ENCODE results near the gene BCCIP.

DNA sequence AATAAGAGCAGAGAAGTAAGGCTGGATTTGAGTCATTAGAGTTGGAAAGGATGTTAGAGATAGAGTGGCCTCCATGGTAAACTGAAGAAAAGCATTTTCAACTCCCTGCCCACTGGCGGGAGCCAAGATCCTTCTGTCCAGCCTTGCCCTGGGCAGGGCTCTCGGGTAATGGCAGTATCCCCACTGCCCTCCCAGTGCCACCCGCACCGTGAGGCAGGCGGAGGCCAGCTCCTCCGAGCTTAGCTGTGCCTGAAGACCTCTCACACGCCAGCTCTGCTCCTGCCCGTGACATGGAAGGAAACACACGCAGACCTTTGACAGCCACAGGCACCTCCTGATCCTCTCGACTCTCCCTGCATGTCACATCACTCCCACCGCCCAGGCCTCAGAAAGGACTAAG is 22.3 kb downstream of the BCCIP start:
- TF ChIP-seq, protein P1, sequence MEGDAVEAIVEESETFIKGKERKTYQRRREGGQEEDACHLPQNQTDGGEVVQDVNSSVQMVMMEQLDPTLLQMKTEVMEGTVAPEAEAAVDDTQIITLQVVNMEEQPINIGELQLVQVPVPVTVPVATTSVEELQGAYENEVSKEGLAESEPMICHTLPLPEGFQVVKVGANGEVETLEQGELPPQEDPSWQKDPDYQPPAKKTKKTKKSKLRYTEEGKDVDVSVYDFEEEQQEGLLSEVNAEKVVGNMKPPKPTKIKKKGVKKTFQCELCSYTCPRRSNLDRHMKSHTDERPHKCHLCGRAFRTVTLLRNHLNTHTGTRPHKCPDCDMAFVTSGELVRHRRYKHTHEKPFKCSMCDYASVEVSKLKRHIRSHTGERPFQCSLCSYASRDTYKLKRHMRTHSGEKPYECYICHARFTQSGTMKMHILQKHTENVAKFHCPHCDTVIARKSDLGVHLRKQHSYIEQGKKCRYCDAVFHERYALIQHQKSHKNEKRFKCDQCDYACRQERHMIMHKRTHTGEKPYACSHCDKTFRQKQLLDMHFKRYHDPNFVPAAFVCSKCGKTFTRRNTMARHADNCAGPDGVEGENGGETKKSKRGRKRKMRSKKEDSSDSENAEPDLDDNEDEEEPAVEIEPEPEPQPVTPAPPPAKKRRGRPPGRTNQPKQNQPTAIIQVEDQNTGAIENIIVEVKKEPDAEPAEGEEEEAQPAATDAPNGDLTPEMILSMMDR (IDR thresholded peaks at IDR 0.05; ENCODE audit: control extremely low read depth in 1 of 3, insufficient read depth in 1 of 3, low read depth in 1 of 3, low read length in 3 of 3), result no peak
- TF ChIP-seq BRCA1 (IDR thresholded peaks at IDR 0.05; ENCODE audit: low read depth, low read length) (no peak), YY1 (IDR thresholded peaks at IDR 0.05; ENCODE audit: low read depth, low read length) (no peak), CEBPB (IDR thresholded peaks at IDR 0.05; ENCODE audit: low read depth, low read length) (no peak), GTF2F1 (IDR thresholded peaks at IDR 0.05; ENCODE audit: borderline replicate concordance, low read depth, low read length) (no peak)

Measured in H1 (cell line).